Keratinocyte (primary cell): ENCODE measurements around the gene CD47. TPM values are rescaled to one million over a fixed set of nuclear protein-coding genes. Genes with fewer than 3 reads are reported as not detected.

Source experiments
- DNase-seq: peaks from one replicate; pipeline ENCODE4 v3.0.0-alpha.2; 2011; ENCODE audit warnings: low read depth, missing footprints, low spot score
- FAIRE-seq: peaks from 2 replicates; lab custom pipeline; 2011; peaks lifted over from hg19 to GRCh38; lab: Jason Lieb, UNC
- H2AFZ ChIP-seq: 2 replicates; pipeline ENCODE4 v1.6.0; 2012; ENCODE audit warnings: low read length, control low read depth, inconsistent platforms; ENCODE audit not compliant: control insufficient read depth
- H3K27ac ChIP-seq: 2 replicates; pipeline ENCODE4 v1.5.1; 2011; ENCODE audit warnings: low read length; ENCODE audit not compliant: control insufficient read depth, insufficient read depth
- H3K27me3 ChIP-seq: 3 replicates; pipeline ENCODE4 v1.6.0; 2011; ENCODE audit warnings: low read length; ENCODE audit not compliant: control insufficient read depth, insufficient read depth; ENCODE audit errors: extremely low read depth
- H3K36me3 ChIP-seq, 2 experiments: 2 replicates in 1 of 2; 3 replicates in 1 of 2; pipeline ENCODE4 v1.5.1; 2011; ENCODE audit warnings: low read length in 2 of 2, mild to moderate bottlenecking in 1 of 2; ENCODE audit not compliant: control insufficient read depth in 2 of 2, insufficient read depth in 2 of 2; ENCODE audit errors: extremely low read depth in 1 of 2
- H3K4me1 ChIP-seq: 3 replicates; pipeline ENCODE4 v1.5.1; 2011; ENCODE audit warnings: low read length; ENCODE audit not compliant: control insufficient read depth, insufficient read depth; ENCODE audit errors: extremely low read depth
- H3K4me2 ChIP-seq: 3 replicates; pipeline ENCODE4 v1.6.0; 2011; ENCODE audit warnings: low read depth, low read length; ENCODE audit not compliant: control insufficient read depth, insufficient read depth; ENCODE audit errors: extremely low read depth
- H3K4me3 ChIP-seq, 3 experiments: fragments of 200-600 bp in 1 of 3; sonication (generic) in 1 of 3; 2 replicates in 2 of 3; 3 replicates in 1 of 3; pipeline ENCODE4 v1.5.1; 2011 to 2016; ENCODE audit warnings: low read length in 3 of 3, mild to moderate bottlenecking in 3 of 3, control low read depth in 2 of 3, inconsistent platforms in 1 of 3, low read depth in 1 of 3, mixed read lengths in 1 of 3, mixed run types in 1 of 3, moderate library complexity in 1 of 3; ENCODE audit not compliant: control insufficient read depth in 2 of 3, insufficient read depth in 2 of 3; ENCODE audit errors: extremely low read depth in 1 of 3
- H3K79me2 ChIP-seq: 2 replicates; pipeline ENCODE4 v1.6.0; 2012; ENCODE audit warnings: low read length; ENCODE audit not compliant: control insufficient read depth, insufficient read depth
- H3K9ac ChIP-seq: 3 replicates; pipeline ENCODE4 v1.6.0; 2011; ENCODE audit warnings: low read length; ENCODE audit not compliant: control insufficient read depth, insufficient read depth; ENCODE audit errors: extremely low read depth
- H3K9me1 ChIP-seq: 3 replicates; pipeline ENCODE4 v1.6.0; 2011; ENCODE audit warnings: low read length; ENCODE audit not compliant: control insufficient read depth, insufficient read depth; ENCODE audit errors: extremely low read depth
- H3K9me3 ChIP-seq: 2 replicates; pipeline ENCODE4 v1.5.1; 2012; ENCODE audit warnings: low read depth, low read length; ENCODE audit not compliant: control insufficient read depth
- H4K20me1 ChIP-seq: 3 replicates; pipeline ENCODE4 v1.6.0; 2011; ENCODE audit warnings: low read length; ENCODE audit not compliant: control insufficient read depth, insufficient read depth; ENCODE audit errors: extremely low read depth
- EZH2 ChIP-seq: IDR thresholded peaks from one replicate; pipeline ENCODE4 v1.6.1; 2012; ENCODE audit warnings: inconsistent platforms, mild to moderate bottlenecking, low read length, moderate library complexity
- dilution Hi-C: fragments of 300-500 bp; cut with MboI; formaldehyde crosslinking; loops from one replicate; pipeline ENCODE4 v1.7.0; 2020; ENCODE audit warnings: low sequenced_read_pairs; ENCODE audit not compliant: extremely low pct_ligation_motif_present
- polyA plus RNA-seq, 5 experiments: library from polyadenylated mRNA; depleted of rRNA in 3 of 5; stranded (reverse) in 3 of 5; stranded (forward) in 1 of 5; unstranded in 1 of 5; fragments of >200 nt; gene quantifications; 1 replicate in 1 of 5; 2 replicates in 3 of 5; 3 replicates in 1 of 5; pipeline versions ENCODE4 v1.2.1 to v1.2.3, GENCODE V29; 2011 to 2012; ENCODE audit warnings: missing spikeins in 2 of 5, low read depth in 1 of 5, low replicate concordance in 1 of 5
- TF ChIP-seq, protein P1 (sequence below), 3 experiments: IDR thresholded peaks in 1 of 3; conservative IDR thresholded peaks in 1 of 3; optimal IDR thresholded peaks in 1 of 3; 2 replicates in 2 of 3; 3 replicates in 1 of 3; pipeline versions ENCODE3 to v1.5.1; 2011; ENCODE audit warnings: low read length in 3 of 3, mild to moderate bottlenecking in 3 of 3, moderate library complexity in 2 of 3, control low read depth in 1 of 3, inconsistent platforms in 1 of 3; ENCODE audit not compliant: insufficient read depth in 2 of 3; ENCODE audit errors: extremely low read depth in 1 of 3

The CD47 gene
- polyA plus RNA-seq, 1 donor (not counting 4 experiments of a cell fraction or from before 2014, with no cell fraction given), result 96.5 TPM

GRCh38 chr3:108053067-108053466 lies 37.8 kb downstream of the CD47 start:
- Histone ChIP-seq H3K4me1 (no peaks in the 10 kb centered on the region), H3K4me2 (no peak overlapping the region), H4K20me1 (no peaks in the 10 kb centered on the region), H3K27me3 (no peaks in the 10 kb centered on the region), H3K27ac (no peak overlapping the region), H3K9me3 (no peaks in the 10 kb centered on the region), H3K79me2 (no peaks in the 10 kb centered on the region), H3K9me1 (no peaks in the 10 kb centered on the region), H3K9ac (no peak overlapping the region), H3K36me3 (peaks cover 0 to 4% of the 10 kb centered on the region in 2 experiments), H3K4me3 (no peak overlapping the region), H2AFZ (no peak overlapping the region)
- no peak for FAIRE-seq
- DNase-seq, result no peak
- dilution Hi-C loops, result no loop called here
- TF ChIP-seq, protein P1, sequence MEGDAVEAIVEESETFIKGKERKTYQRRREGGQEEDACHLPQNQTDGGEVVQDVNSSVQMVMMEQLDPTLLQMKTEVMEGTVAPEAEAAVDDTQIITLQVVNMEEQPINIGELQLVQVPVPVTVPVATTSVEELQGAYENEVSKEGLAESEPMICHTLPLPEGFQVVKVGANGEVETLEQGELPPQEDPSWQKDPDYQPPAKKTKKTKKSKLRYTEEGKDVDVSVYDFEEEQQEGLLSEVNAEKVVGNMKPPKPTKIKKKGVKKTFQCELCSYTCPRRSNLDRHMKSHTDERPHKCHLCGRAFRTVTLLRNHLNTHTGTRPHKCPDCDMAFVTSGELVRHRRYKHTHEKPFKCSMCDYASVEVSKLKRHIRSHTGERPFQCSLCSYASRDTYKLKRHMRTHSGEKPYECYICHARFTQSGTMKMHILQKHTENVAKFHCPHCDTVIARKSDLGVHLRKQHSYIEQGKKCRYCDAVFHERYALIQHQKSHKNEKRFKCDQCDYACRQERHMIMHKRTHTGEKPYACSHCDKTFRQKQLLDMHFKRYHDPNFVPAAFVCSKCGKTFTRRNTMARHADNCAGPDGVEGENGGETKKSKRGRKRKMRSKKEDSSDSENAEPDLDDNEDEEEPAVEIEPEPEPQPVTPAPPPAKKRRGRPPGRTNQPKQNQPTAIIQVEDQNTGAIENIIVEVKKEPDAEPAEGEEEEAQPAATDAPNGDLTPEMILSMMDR (optimal IDR thresholded peaks at IDR 0.05 in 1 of 3, IDR thresholded peaks at IDR 0.05 in 1 of 3, conservative IDR thresholded peaks at IDR 0.05 in 1 of 3; ENCODE audit: extremely low read depth in 1 of 3, insufficient read depth in 2 of 3, low read length in 3 of 3), result no peak
- no peak for TF ChIP-seq EZH2

DNA sequence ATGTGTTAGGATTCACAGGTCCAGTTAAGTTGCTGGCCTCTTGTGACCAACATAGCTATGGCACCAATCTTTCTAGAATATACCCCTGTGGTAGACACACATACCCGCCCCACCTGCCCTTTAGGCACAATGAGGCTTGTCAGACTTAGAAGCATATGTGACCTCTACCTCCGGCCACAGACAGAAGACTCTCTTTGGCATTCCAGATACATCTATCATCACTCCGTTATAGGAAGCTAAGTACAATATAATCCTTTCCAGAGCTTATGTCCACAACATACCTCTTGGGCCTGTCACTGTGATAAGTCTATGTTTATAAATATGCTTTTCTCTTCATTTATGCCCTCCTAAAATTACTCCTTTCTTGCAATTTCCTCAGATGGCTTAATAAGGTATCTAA lies 39.8 kb downstream of the CD47 start:
- H3K9ac ChIP-seq, result no peak overlapping the region
- H3K4me1 ChIP-seq, result no peaks in the 10 kb centered on the region
- no peak overlapping the region for H3K4me3 ChIP-seq
- H3K9me1 ChIP-seq, result no peaks in the 10 kb centered on the region
- H3K27me3 ChIP-seq, result no peaks in the 10 kb centered on the region
- no peak overlapping the region for H2AFZ ChIP-seq
- dilution Hi-C loops, result no loop called here
- no peak overlapping the region for H3K27ac ChIP-seq
- H3K79me2 ChIP-seq, result no peaks in the 10 kb centered on the region
- H3K9me3 ChIP-seq, result no peaks in the 10 kb centered on the region
- H3K4me2 ChIP-seq, result no peak overlapping the region
- no peak for DNase-seq
- peaks cover 0 to 4% of the 10 kb centered on the region in 2 experiments for H3K36me3 ChIP-seq
- no peaks in the 10 kb centered on the region for H4K20me1 ChIP-seq
- FAIRE-seq, result no peak
- TF ChIP-seq, protein P1 (optimal IDR thresholded peaks at IDR 0.05 in 1 of 3, IDR thresholded peaks at IDR 0.05 in 1 of 3, conservative IDR thresholded peaks at IDR 0.05 in 1 of 3; ENCODE audit: extremely low read depth in 1 of 3, insufficient read depth in 2 of 3, low read length in 3 of 3), result no peak
- TF ChIP-seq EZH2, result no peak
